Neural progenitor cell (in vitro differentiated cells): ENCODE results near the gene SHH. TPM values are rescaled to one million over a fixed set of nuclear protein-coding genes. Genes with fewer than 3 reads are reported as not detected.

Source experiments
- DNase-seq: peaks from one replicate; pipeline ENCODE4 v3.0.0-alpha.2; 2016; ENCODE audit warnings: low spot score
- H2AFZ ChIP-seq: fragments of 200-600 bp; sonication (generic); replicated peaks from 2 replicates; pipeline ENCODE4 v1.6.1; 2016; ENCODE audit warnings: antibody characterized with exemption
- H3F3A ChIP-seq: fragments of 200-600 bp; sonication (generic); 2 replicates; pipeline ENCODE4 v1.6.1; 2016; ENCODE audit warnings: antibody characterized with exemption, low read depth
- H3K27ac ChIP-seq: fragments of 200-600 bp; sonication (generic); 2 replicates; pipeline ENCODE4 v1.5.1; 2016; ENCODE audit warnings: mild to moderate bottlenecking
- H3K27me3 ChIP-seq: fragments of 200-600 bp; sonication (generic); 2 replicates; pipeline ENCODE4 v1.6.1; 2016; ENCODE audit warnings: mild to moderate bottlenecking, moderate library complexity
- H3K36me3 ChIP-seq: fragments of 200-600 bp; sonication (generic); 2 replicates; pipeline ENCODE4 v1.5.1; 2016
- H3K4me1 ChIP-seq: fragments of 200-600 bp; sonication (generic); 2 replicates; pipeline ENCODE4 v1.6.1; 2016; ENCODE audit warnings: mixed run types
- H3K4me2 ChIP-seq: fragments of 200-600 bp; sonication (generic); 2 replicates; pipeline ENCODE4 v1.6.1; 2016
- H3K4me3 ChIP-seq: fragments of 200-600 bp; sonication (generic); 2 replicates; pipeline ENCODE4 v1.5.1; 2016
- H3K79me2 ChIP-seq: fragments of 200-600 bp; sonication (generic); 2 replicates; pipeline ENCODE4 v1.6.1; 2016; ENCODE audit warnings: low read depth
- H3K9ac ChIP-seq: fragments of 200-600 bp; sonication (generic); 2 replicates; pipeline ENCODE4 v1.6.1; 2016
- H3K9me3 ChIP-seq: fragments of 200-600 bp; sonication (generic); 2 replicates; pipeline ENCODE4 v1.5.1; 2016; ENCODE audit warnings: low read depth
- H4K20me1 ChIP-seq: fragments of 200-600 bp; sonication (generic); 2 replicates; pipeline ENCODE4 v1.6.1; 2016; ENCODE audit warnings: low read depth
- H3K27ac Mint-ChIP-seq: 3 replicates; pipeline ENCODE4 v1.8.0; 2021; ENCODE audit warnings: mixed read lengths
- H3K27me3 Mint-ChIP-seq: 2 replicates; pipeline ENCODE4 v1.8.0; 2022; ENCODE audit warnings: low read depth, mild to moderate bottlenecking, inconsistent platforms, moderate library complexity, mixed read lengths; ENCODE audit not compliant: insufficient read depth
- H3K36me3 Mint-ChIP-seq: 3 replicates; pipeline ENCODE4 v1.8.0; 2021; ENCODE audit warnings: mixed read lengths
- H3K4me1 Mint-ChIP-seq: 3 replicates; pipeline ENCODE4 v1.8.0; 2021; ENCODE audit warnings: mixed read lengths
- H3K4me3 Mint-ChIP-seq: 3 replicates; pipeline ENCODE4 v1.8.0; 2021; ENCODE audit warnings: mild to moderate bottlenecking, moderate library complexity, mixed read lengths
- H3K9me3 Mint-ChIP-seq: 3 replicates; pipeline ENCODE4 v1.8.0; 2020; ENCODE audit warnings: mixed read lengths
- CTCF ChIP-seq: fragments of 200-600 bp; sonication (generic); IDR thresholded peaks from 2 replicates; pipeline ENCODE4 v1.5.1; 2017; ENCODE audit warnings: antibody characterized with exemption, mild to moderate bottlenecking
- EZH2 ChIP-seq: fragments of 200-600 bp; sonication (generic); IDR thresholded peaks from 2 replicates; pipeline ENCODE4 v1.6.1; 2017; ENCODE audit warnings: antibody characterized with exemption, mild to moderate bottlenecking, moderate library complexity
- EZH2phosphoT487 ChIP-seq: fragments of 200-600 bp; sonication (generic); IDR thresholded peaks from 2 replicates; pipeline ENCODE4 v1.6.1; 2017; ENCODE audit warnings: antibody characterized with exemption
- total RNA-seq: library from RNA; depleted of rRNA; stranded (reverse); fragments of >200 nt; gene quantifications from 2 replicates; pipeline ENCODE4 v1.2.3, GENCODE V29; 2015; ENCODE audit warnings: low replicate concordance

The SHH gene
- total RNA-seq, 1 donor from 2014 or later, result not detected

GRCh38 chr7:155843426-155844018 is 31.3 kb upstream of the SHH start:
- Mint-ChIP-seq H3K27ac (no peak overlapping the region), H3K9me3 (no peaks in the 10 kb centered on the region), H3K36me3 (no peaks in the 10 kb centered on the region), H3K4me1 (no peaks in the 10 kb centered on the region), H3K4me3 (no peak overlapping the region), H3K27me3 (peaks cover under 1% of the 10 kb centered on the region)
- Histone ChIP-seq H3K4me2 (no peak overlapping the region), H3K79me2 (no peaks in the 10 kb centered on the region), H3K27me3 (no peaks in the 10 kb centered on the region), H3K9ac (no peak overlapping the region), H3K36me3 (no peaks in the 10 kb centered on the region), H3K9me3 (no peaks in the 10 kb centered on the region), H3K27ac (no peak overlapping the region), H3K4me3 (no peak overlapping the region), H3K4me1 (no peaks in the 10 kb centered on the region), H2AFZ (no peak overlapping the region), H3F3A (no peaks in the 10 kb centered on the region), H4K20me1 (no peaks in the 10 kb centered on the region)
- no peak for DNase-seq
- no peak for TF ChIP-seq EZH2
- TF ChIP-seq EZH2phosphoT487, result no peak
- no peak for TF ChIP-seq CTCF

- Histone ChIP-seq H4K20me1 (no peaks in the 10 kb centered on the region), H3K4me1 (no peaks in the 10 kb centered on the region), H3K27ac (no peak overlapping the region), H2AFZ (no peak overlapping the region), H3K9ac (no peak overlapping the region), H3K79me2 (no peaks in the 10 kb centered on the region), H3F3A (no peaks in the 10 kb centered on the region), H3K4me2 (no peak overlapping the region), H3K27me3 (no peaks in the 10 kb centered on the region), H3K36me3 (no peaks in the 10 kb centered on the region), H3K9me3 (no peaks in the 10 kb centered on the region), H3K4me3 (no peak overlapping the region)
- H3K4me1 Mint-ChIP-seq, result no peaks in the 10 kb centered on the region
- no peaks in the 10 kb centered on the region for H3K27me3 Mint-ChIP-seq
- no peak for DNase-seq
- no peak for TF ChIP-seq EZH2
- TF ChIP-seq EZH2phosphoT487, result no peak
- TF ChIP-seq CTCF, result no peak
- H3K27ac Mint-ChIP-seq, result peak overlapping the region; percentile 29
- H3K36me3 Mint-ChIP-seq, result no peaks in the 10 kb centered on the region
- no peak overlapping the region for H3K4me3 Mint-ChIP-seq
- H3K9me3 Mint-ChIP-seq, result no peaks in the 10 kb centered on the region
These were observed 30.4 kb upstream of the SHH start for GRCh38 chr7:155842496-155843265.

- Mint-ChIP-seq H3K36me3 (no peaks in the 10 kb centered on the region), H3K27me3 (no peaks in the 10 kb centered on the region), H3K4me3 (no peak overlapping the region), H3K4me1 (peaks cover 3% of the 10 kb centered on the region), H3K27ac (no peak overlapping the region), H3K9me3 (no peaks in the 10 kb centered on the region)
- Histone ChIP-seq H3F3A (no peaks in the 10 kb centered on the region), H3K9ac (no peak overlapping the region), H3K4me2 (no peak overlapping the region), H3K9me3 (no peaks in the 10 kb centered on the region), H4K20me1 (no peaks in the 10 kb centered on the region), H3K79me2 (no peaks in the 10 kb centered on the region), H3K27ac (no peak overlapping the region), H2AFZ (no peak overlapping the region), H3K4me3 (no peak overlapping the region), H3K4me1 (peaks cover 5% of the 10 kb centered on the region), H3K27me3 (no peaks in the 10 kb centered on the region), H3K36me3 (no peaks in the 10 kb centered on the region)
- no peak for DNase-seq
- TF ChIP-seq EZH2phosphoT487 (no peak), EZH2 (no peak), CTCF (no peak)
These were observed 28.6 kb upstream of the SHH start for GRCh38 chr7:155840909-155841308.
